HUES6 (cell line): ENCODE results near the gene WAS.
"Not testable (repeated sequence)": the region's sequence is repeated elsewhere in the genome, so short reads cannot be mapped to it uniquely, and the experiment has no call there.

Source experiments
- H3K27ac ChIP-seq: 2 replicates; pipeline ENCODE4 v1.7.0; 2013; ENCODE audit warnings: low read depth, mild to moderate bottlenecking, low read length, inconsistent platforms
- H3K27me3 ChIP-seq: 2 replicates; pipeline ENCODE4 v1.6.1; 2013; ENCODE audit warnings: low read length; ENCODE audit not compliant: control insufficient read depth, insufficient read depth
- H3K36me3 ChIP-seq: 2 replicates; pipeline ENCODE4 v1.6.1; 2013; ENCODE audit warnings: low read length; ENCODE audit not compliant: control insufficient read depth, insufficient read depth
- H3K4me1 ChIP-seq: 2 replicates; pipeline ENCODE4 v1.6.1; 2013; ENCODE audit warnings: low read length; ENCODE audit not compliant: control insufficient read depth, insufficient read depth
- H3K4me3 ChIP-seq: 2 replicates; pipeline ENCODE4 v1.5.1; 2013; ENCODE audit warnings: low read depth, low read length
- H3K9ac ChIP-seq: one replicate; pipeline ENCODE4 v1.6.1; 2013; ENCODE audit warnings: mild to moderate bottlenecking, low read length
- H3K9me3 ChIP-seq: 2 replicates; pipeline ENCODE4 v1.6.1; 2013; ENCODE audit warnings: low read depth, low read length; ENCODE audit not compliant: control insufficient read depth, insufficient read depth

WAS gene

GRCh38 chrX:48683411-48683982 is at the start of gene WAS:
Gene WAS (plus strand): TSS chrX:48683799. CDS start chrX:48683854, 55 bp downstream.
- no peaks in the 10 kb centered on the region for H3K4me1 ChIP-seq
- H3K4me3 ChIP-seq: no peak within 1 kb of the TSS
- no peaks in the 10 kb centered on the region; the same call in 1 of the 2 replicates for H3K27me3 ChIP-seq
- H3K9ac ChIP-seq: no peak within 1 kb of the TSS
- H3K9me3 ChIP-seq: peaks cover 31% of the 10 kb centered on the region; the same call in 1 of the 2 replicates
- H3K36me3 ChIP-seq: no peaks in the 10 kb centered on the region
- H3K27ac ChIP-seq: no peak within 1 kb of the TSS

GRCh38 chrX:48636301-48636700 is 47.3 kb upstream of the WAS start:
- Histone ChIP-seq H3K4me3 (no peak overlapping the region), H3K27ac (no peak overlapping the region), H3K36me3 (no peaks in the 10 kb centered on the region), H3K27me3 (no peaks in the 10 kb centered on the region), H3K9me3 (peaks cover 4% of the 10 kb centered on the region; the same call in 1 of the 2 replicates), H3K4me1 (peaks cover 3% of the 10 kb centered on the region; the same call in 1 of the 2 replicates), H3K9ac (no peak overlapping the region)

- no peak overlapping the region for H3K4me3 ChIP-seq
- H3K27me3 ChIP-seq: no peaks in the 10 kb centered on the region
- H3K9ac ChIP-seq: no peak overlapping the region
- no peaks in the 10 kb centered on the region for H3K36me3 ChIP-seq
- H3K4me1 ChIP-seq: peaks cover under 1% of the 10 kb centered on the region; the same call in 1 of the 2 replicates
- H3K27ac ChIP-seq: no peak overlapping the region
- H3K9me3 ChIP-seq: peaks cover 4% of the 10 kb centered on the region; the same call in 1 of the 2 replicates
Observed at GRCh38 chrX:48636776-48637175, 46.8 kb upstream of the WAS start.

- Histone ChIP-seq H3K36me3 (no peaks in the 10 kb centered on the region), H3K4me3 (no peak overlapping the region), H3K9me3 (no peaks in the 10 kb centered on the region; the same call in 1 of the 2 replicates), H3K4me1 (no peaks in the 10 kb centered on the region; the same call in 1 of the 2 replicates), H3K27ac (no peak overlapping the region), H3K27me3 (no peaks in the 10 kb centered on the region), H3K9ac (no peak overlapping the region)
Observed at GRCh38 chrX:48645669-48646068, 37.9 kb upstream of the WAS start.

- Histone ChIP-seq H3K9ac (no peak overlapping the region), H3K4me1 (no peaks in the 10 kb centered on the region; the same call in 1 of the 2 replicates), H3K4me3 (no peak overlapping the region), H3K27me3 (no peaks in the 10 kb centered on the region), H3K36me3 (no peaks in the 10 kb centered on the region), H3K9me3 (peaks cover 5% of the 10 kb centered on the region; the same call in 1 of the 2 replicates), H3K27ac (no peak overlapping the region)
Observed at GRCh38 chrX:48648336-48648751, 35.3 kb upstream of the WAS start.

- no peak overlapping the region for H3K9ac ChIP-seq
- H3K27ac ChIP-seq: no peak overlapping the region
- no peaks in the 10 kb centered on the region for H3K36me3 ChIP-seq
- H3K9me3 ChIP-seq: peaks cover 5% of the 10 kb centered on the region; the same call in 1 of the 2 replicates
- no peaks in the 10 kb centered on the region for H3K27me3 ChIP-seq
- no peak overlapping the region for H3K4me3 ChIP-seq
- H3K4me1 ChIP-seq: peaks cover 2% of the 10 kb centered on the region; the same call in 1 of the 2 replicates
Observed at GRCh38 chrX:48649102-48649501, 34.5 kb upstream of the WAS start.

- not testable (repeated sequence) for H3K9ac ChIP-seq, H3K27me3 ChIP-seq, H3K4me3 ChIP-seq, H3K27ac ChIP-seq, H3K4me1 ChIP-seq, H3K36me3 ChIP-seq
- H3K9me3 ChIP-seq: peaks cover 15% of the 10 kb centered on the region; the same call in 1 of the 2 replicates
Observed at GRCh38 chrX:48652055-48652579, 31.5 kb upstream of the WAS start.

- not testable (repeated sequence) for H3K4me3 ChIP-seq, H3K4me1 ChIP-seq, H3K27ac ChIP-seq, H3K9ac ChIP-seq, H3K36me3 ChIP-seq, H3K27me3 ChIP-seq
- H3K9me3 ChIP-seq: peaks cover 20% of the 10 kb centered on the region; the same call in 1 of the 2 replicates
Observed at GRCh38 chrX:48654746-48655145, 28.9 kb upstream of the WAS start.

- H3K27me3 ChIP-seq, H3K9ac ChIP-seq, H3K36me3 ChIP-seq, H3K4me3 ChIP-seq, H3K27ac ChIP-seq, H3K4me1 ChIP-seq: not testable (repeated sequence)
- peaks cover 34% of the 10 kb centered on the region for H3K9me3 ChIP-seq
Observed at GRCh38 chrX:48659686-48660085, 23.9 kb upstream of the WAS start.

GRCh38 chrX:48663241-48663640 is 20.4 kb upstream of the WAS start:
- no peaks in the 10 kb centered on the region for H3K4me1 ChIP-seq
- H3K4me3 ChIP-seq: no peak overlapping the region
- H3K27ac ChIP-seq: no peak overlapping the region
- peaks cover 19% of the 10 kb centered on the region for H3K9me3 ChIP-seq
- H3K27me3 ChIP-seq: no peaks in the 10 kb centered on the region
- no peaks in the 10 kb centered on the region for H3K36me3 ChIP-seq
- H3K9ac ChIP-seq: no peak overlapping the region

GRCh38 chrX:48664156-48664555 is 19.4 kb upstream of the WAS start:
- Histone ChIP-seq H3K4me1 (no peaks in the 10 kb centered on the region), H3K36me3 (no peaks in the 10 kb centered on the region), H3K4me3 (no peak overlapping the region), H3K9ac (no peak overlapping the region), H3K27ac (no peak overlapping the region), H3K27me3 (no peaks in the 10 kb centered on the region), H3K9me3 (peaks cover 19% of the 10 kb centered on the region)
